Hepatocyte (in vitro differentiated cells): ENCODE results near the gene IFT43. TPM values are rescaled to one million over a fixed set of nuclear protein-coding genes. Genes with fewer than 3 reads are reported as not detected.

Experiments
- DNase-seq: peaks from one replicate; pipeline ENCODE4 v3.0.0-alpha.2; 2016; ENCODE audit warnings: low spot score
- H2AFZ ChIP-seq: fragments of 200-600 bp; sonication (generic); 2 replicates; pipeline ENCODE4 v1.6.0; 2016; ENCODE audit warnings: antibody characterized with exemption, mild to moderate bottlenecking
- H3K27ac ChIP-seq: fragments of 200-600 bp; sonication (generic); 2 replicates; pipeline ENCODE4 v1.5.1; 2016; ENCODE audit warnings: mild to moderate bottlenecking
- H3K27me3 ChIP-seq: fragments of 200-600 bp; sonication (generic); 2 replicates; pipeline ENCODE4 v1.6.1; 2016
- H3K36me3 ChIP-seq: fragments of 200-600 bp; sonication (generic); replicated peaks from 2 replicates; pipeline ENCODE4 v1.5.1; 2016; ENCODE audit warnings: low read depth; ENCODE audit not compliant: insufficient read depth
- H3K4me1 ChIP-seq: fragments of 200-600 bp; sonication (generic); 2 replicates; pipeline ENCODE4 v1.5.1; 2016; ENCODE audit warnings: mild to moderate bottlenecking, moderate library complexity; ENCODE audit not compliant: insufficient read depth
- H3K4me2 ChIP-seq: fragments of 200-600 bp; sonication (generic); 2 replicates; pipeline ENCODE4 v1.6.0; 2016
- H3K4me3 ChIP-seq: fragments of 200-600 bp; sonication (generic); 2 replicates; pipeline ENCODE4 v1.5.1; 2016; ENCODE audit warnings: mild to moderate bottlenecking
- H3K79me2 ChIP-seq: fragments of 200-600 bp; sonication (generic); 2 replicates; pipeline ENCODE4 v1.6.0; 2017; ENCODE audit warnings: mild to moderate bottlenecking
- H3K9me2 ChIP-seq: fragments of 200-600 bp; sonication (generic); replicated peaks from 2 replicates; pipeline ENCODE4 v1.6.0; 2017; ENCODE audit warnings: mild to moderate bottlenecking; ENCODE audit not compliant: insufficient read depth
- H3K9me3 ChIP-seq: fragments of 200-600 bp; sonication (generic); 2 replicates; pipeline ENCODE4 v1.5.1; 2016; ENCODE audit warnings: low read depth, mild to moderate bottlenecking
- H4K20me1 ChIP-seq: fragments of 200-600 bp; sonication (generic); 2 replicates; pipeline ENCODE4 v1.6.0; 2016; ENCODE audit warnings: mild to moderate bottlenecking; ENCODE audit not compliant: insufficient read depth, poor library complexity, severe bottlenecking
- CTCF ChIP-seq: fragments of 200-600 bp; sonication (generic); IDR thresholded peaks from 2 replicates; pipeline ENCODE4 v1.5.1; 2016; ENCODE audit warnings: antibody characterized with exemption, mild to moderate bottlenecking; ENCODE audit not compliant: poor library complexity
- EZH2 ChIP-seq: fragments of 200-600 bp; sonication (generic); IDR thresholded peaks from 2 replicates; pipeline ENCODE4 v1.6.1; 2016; ENCODE audit warnings: antibody characterized with exemption, mild to moderate bottlenecking, borderline replicate concordance
- EZH2phosphoT487 ChIP-seq: fragments of 200-600 bp; sonication (generic); IDR thresholded peaks from one replicate; pipeline ENCODE4 v1.6.1; 2018; ENCODE audit warnings: antibody characterized with exemption, mild to moderate bottlenecking, low read depth, moderate library complexity; ENCODE audit not compliant: unreplicated experiment, severe bottlenecking
- WGBS: methylation state at CpG from one replicate; pipeline ENCODE4 v1.1.6; 2016; ENCODE audit warnings: low lambda C conversion rate; ENCODE audit errors: missing lambda C conversion rate; 5-methylcytosine and 5-hydroxymethylcytosine counted together
- polyA plus RNA-seq: library from polyadenylated mRNA; unstranded; fragments of >200 nt; fragmentation: Nextera tagmentation; extraction: Ambion mirVana; gene quantifications from 2 replicates; pipeline ENCODE4 v1.2.1, GENCODE V29; 2016
- total RNA-seq: library from RNA; depleted of rRNA; stranded (reverse); fragments of >200 nt; gene quantifications from 2 replicates; pipeline ENCODE4 v1.2.3, GENCODE V29; 2014

IFT43 gene
- total and polyA plus RNA-seq, 2 experiments from 2014 or later: 31.9 to 43.2 TPM

DNA sequence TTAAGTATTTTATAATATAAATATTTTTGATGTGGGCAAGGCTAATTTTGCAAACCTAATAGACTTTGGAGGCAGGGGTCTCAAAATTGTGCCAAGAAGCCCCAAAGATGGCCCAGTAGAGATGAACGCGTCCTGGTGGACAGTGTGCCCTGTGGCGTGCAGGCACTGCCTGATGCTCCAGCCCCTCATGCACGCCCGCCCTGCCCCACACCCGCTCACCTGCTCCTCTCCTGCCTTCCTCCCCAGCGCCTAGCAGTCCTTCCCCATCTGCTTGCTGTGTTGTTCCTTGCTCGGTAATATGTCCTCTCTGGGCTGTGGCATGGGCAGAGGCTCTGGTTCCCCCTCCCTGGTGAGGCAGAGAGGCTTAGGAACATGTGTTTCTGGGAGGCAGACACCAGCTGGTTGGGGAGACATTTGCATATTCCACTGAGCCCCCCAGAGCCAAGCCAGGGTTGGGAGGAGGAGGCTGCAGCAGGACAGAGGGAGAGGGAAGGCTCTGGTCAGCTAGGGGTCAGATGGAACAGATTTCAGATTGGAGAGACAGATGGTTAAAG, 119.3 kb downstream of the IFT43 start:
- Histone ChIP-seq H3K27ac (no peak overlapping the region), H3K79me2 (no peaks in the 10 kb centered on the region), H3K9me2 (no peaks in the 10 kb centered on the region), H3K9me3 (no peaks in the 10 kb centered on the region), H3K36me3 (no peaks in the 10 kb centered on the region), H4K20me1 (no peaks in the 10 kb centered on the region), H3K4me3 (no peak overlapping the region), H3K4me2 (no peak overlapping the region), H3K4me1 (no peaks in the 10 kb centered on the region), H3K27me3 (no peaks in the 10 kb centered on the region), H2AFZ (no peak overlapping the region)
- TF ChIP-seq EZH2 (no peak), EZH2phosphoT487 (no peak)
- 85% methylated on average over 8 of the region's 8 CpGs for WGBS
- DNase-seq: no peak

DNA sequence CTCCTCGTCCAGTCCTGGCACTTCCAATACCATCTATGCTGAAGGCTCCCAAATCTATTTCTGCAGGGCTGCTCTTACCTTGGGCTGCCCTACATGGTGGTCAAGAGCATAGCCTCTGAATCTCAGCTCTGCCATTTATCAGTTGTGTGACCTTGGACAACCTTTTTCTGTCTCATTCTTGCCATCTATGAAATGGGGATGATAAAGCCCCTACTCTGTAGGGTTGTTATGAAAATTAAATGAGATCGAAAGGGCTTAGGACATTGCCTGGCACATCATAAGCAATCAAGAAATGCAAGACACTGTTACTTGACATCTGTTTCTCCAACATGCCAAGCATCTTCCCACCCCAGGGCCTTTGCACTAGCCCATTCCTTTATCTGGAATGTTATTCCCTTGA, 120.6 kb downstream of the IFT43 start:
- no peak for TF ChIP-seq EZH2phosphoT487
- no peak for TF ChIP-seq EZH2
- Histone ChIP-seq H3K9me2 (no peaks in the 10 kb centered on the region), H3K27me3 (no peaks in the 10 kb centered on the region), H2AFZ (no peak overlapping the region), H4K20me1 (no peaks in the 10 kb centered on the region), H3K4me2 (no peak overlapping the region), H3K36me3 (no peaks in the 10 kb centered on the region), H3K27ac (no peak overlapping the region), H3K9me3 (no peaks in the 10 kb centered on the region), H3K4me1 (no peaks in the 10 kb centered on the region), H3K4me3 (no peak overlapping the region), H3K79me2 (no peaks in the 10 kb centered on the region)
- no peak for DNase-seq
- 95% methylated on average over 2 of the region's 2 CpGs for WGBS

DNA sequence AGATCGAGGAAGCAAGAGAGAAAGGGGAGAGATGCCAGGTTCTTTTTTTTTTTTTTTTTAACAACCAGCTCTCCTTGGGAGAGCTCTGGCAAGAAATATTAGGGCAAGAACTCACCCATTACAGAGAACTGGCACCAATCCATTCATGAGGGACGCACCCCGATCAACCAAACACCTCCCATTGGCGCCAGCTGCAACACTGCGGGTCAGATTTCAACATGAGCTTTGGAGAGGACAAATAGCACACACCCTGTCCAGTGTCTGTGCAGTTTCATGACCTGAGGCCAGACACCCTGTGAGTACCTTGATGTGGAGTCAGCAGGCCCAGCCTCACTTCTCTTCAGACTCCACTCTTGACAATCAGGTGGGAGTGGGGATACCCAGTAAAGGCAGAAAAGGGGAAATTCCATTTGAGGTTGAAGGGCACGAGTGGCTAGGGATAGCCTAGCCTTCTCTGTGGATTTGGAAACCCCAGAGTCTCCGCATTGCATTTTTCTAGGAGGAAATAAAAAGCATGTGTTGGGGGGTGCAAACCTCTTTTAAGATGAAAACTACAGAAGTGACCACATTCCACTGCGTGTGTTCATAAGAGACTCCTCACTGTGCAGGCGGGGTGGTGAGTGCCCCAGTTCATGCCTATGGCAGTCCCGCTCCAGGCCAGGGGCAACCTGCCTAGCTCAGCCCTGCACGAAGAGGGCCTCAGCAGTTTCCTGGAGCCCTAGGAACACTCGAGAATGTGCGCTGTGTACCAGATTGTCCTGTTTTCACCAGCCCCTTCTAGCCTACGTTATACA, 123.7 kb downstream of the IFT43 start:
- no peaks in the 10 kb centered on the region for H4K20me1 ChIP-seq
- WGBS: 75% methylated on average over 14 of the region's 14 CpGs
- H3K9me2 ChIP-seq: no peaks in the 10 kb centered on the region

DNA sequence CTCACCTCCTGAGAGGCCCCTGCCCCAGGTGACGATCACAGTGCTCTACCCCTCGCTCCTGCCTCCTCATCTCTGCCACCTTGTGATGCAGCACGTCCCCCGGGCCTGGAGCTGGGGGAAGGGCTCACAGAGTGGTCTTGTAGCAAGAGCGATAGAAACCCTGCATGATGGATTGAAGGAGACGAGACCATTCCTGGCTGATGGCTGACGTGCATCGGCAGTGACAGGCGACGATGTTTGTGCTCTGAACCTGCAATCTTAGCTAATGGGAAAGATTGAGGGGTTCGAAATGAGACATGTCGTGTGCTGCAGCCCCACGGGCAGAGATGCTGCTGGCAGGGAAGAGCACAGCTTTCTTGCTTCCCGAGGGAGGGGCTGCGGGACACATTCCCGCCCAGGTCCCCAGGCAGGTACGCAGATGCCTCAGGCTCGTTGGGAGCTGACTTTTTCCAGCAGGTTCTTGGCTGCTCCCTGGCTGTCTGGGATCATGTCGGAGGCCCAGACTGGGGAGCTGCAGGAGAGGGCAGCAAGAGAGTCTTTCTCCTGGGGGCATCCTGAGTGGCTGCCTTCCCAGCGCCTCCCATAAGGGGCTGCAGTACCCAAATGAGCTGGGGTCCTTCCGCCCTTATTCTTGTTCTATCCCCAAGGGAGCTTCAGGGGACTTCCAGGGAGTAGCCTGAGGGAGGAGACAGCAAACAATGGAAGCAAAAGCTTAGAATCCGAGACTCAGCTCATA, 127.5 kb downstream of the IFT43 start:
- DNase-seq: no peak
- no peaks in the 10 kb centered on the region for H4K20me1 ChIP-seq
- no peak overlapping the region for H2AFZ ChIP-seq
- H3K36me3 ChIP-seq: no peaks in the 10 kb centered on the region
- H3K79me2 ChIP-seq: no peaks in the 10 kb centered on the region
- no peak overlapping the region for H3K4me3 ChIP-seq
- H3K27ac ChIP-seq: no peak overlapping the region
- H3K4me2 ChIP-seq: no peak overlapping the region
- no peaks in the 10 kb centered on the region for H3K9me2 ChIP-seq
- H3K9me3 ChIP-seq: no peaks in the 10 kb centered on the region
- H3K4me1 ChIP-seq: no peaks in the 10 kb centered on the region
- WGBS: 57% methylated on average over 22 of the region's 22 CpGs
- no peak for TF ChIP-seq EZH2phosphoT487
- TF ChIP-seq EZH2: no peak
- TF ChIP-seq CTCF: no peak
- peaks cover 6% of the 10 kb centered on the region for H3K27me3 ChIP-seq

More for the DNA sequence above, 123.7 kb downstream of the IFT43 start:
- H2AFZ ChIP-seq: no peak overlapping the region
- H3K4me3 ChIP-seq: no peak overlapping the region
- no peak overlapping the region for H3K27ac ChIP-seq
- no peak for DNase-seq
- H3K9me3 ChIP-seq: no peaks in the 10 kb centered on the region
- peaks cover 6% of the 10 kb centered on the region for H3K27me3 ChIP-seq
- no peaks in the 10 kb centered on the region for H3K79me2 ChIP-seq
- no peak for TF ChIP-seq CTCF
- TF ChIP-seq EZH2phosphoT487: no peak
- TF ChIP-seq EZH2: no peak
- H3K4me1 ChIP-seq: no peaks in the 10 kb centered on the region
- H3K36me3 ChIP-seq: no peaks in the 10 kb centered on the region
- no peak overlapping the region for H3K4me2 ChIP-seq
